DMS 273 treated with DMSO at 0.1 percent for 48 hours (cell line): ENCODE measurements around the gene HIPK2.
"Not testable (repeated sequence)": the region's sequence is repeated elsewhere in the genome, so short reads cannot be mapped to it uniquely, and the experiment has no call there.

Experiments
- DNase-seq: peaks from one replicate; lab custom pipeline; 2025; lab: John Stamatoyannopoulos, UW

HIPK2 gene

DNA sequence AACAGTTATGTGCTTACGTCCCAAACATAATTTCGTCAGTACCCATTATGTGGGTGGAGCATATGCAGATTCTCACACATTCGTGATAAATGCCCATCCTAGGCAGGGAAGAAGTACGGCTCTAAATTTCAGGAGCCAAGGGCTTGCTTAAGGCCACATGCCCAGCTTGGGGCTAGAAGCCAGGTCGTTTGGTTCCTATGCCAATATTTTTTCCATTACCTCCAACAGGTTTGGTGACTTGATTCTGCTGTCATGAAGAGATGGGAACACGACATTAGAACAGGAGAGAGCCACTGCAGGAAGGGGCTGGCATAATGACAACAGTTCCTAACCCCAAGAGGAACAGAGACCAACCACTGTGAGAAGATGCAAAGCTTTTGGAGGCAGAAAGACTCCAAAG is 85.1 kb downstream of the HIPK2 start:
- no peak for DNase-seq

DNA sequence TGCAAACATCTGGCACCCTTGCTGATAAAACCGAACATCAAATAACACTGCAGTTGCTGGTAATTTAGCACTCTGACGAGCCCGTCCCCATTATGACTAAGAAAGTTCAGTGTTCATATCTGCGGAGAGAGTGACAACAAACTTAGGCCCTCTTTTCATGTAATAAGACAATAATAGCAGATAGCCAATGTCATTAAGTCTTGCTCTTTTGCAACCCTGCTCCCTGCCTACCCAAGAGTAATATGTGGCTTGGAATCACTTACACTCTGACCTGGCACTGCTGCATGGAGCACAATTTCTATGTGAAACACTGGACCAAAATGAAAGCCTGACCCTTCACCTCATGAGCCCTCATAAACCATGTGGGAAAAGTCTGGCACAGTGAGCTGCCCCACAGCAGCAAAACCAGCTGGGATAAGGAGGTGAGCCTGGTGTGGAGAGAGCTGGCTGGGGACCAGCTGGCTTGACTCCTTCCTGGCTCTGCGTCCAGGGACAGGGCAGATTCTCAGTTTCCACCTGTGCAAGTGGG is 86.5 kb downstream of the HIPK2 start:
- peak; percentile 52 for DNase-seq

DNA sequence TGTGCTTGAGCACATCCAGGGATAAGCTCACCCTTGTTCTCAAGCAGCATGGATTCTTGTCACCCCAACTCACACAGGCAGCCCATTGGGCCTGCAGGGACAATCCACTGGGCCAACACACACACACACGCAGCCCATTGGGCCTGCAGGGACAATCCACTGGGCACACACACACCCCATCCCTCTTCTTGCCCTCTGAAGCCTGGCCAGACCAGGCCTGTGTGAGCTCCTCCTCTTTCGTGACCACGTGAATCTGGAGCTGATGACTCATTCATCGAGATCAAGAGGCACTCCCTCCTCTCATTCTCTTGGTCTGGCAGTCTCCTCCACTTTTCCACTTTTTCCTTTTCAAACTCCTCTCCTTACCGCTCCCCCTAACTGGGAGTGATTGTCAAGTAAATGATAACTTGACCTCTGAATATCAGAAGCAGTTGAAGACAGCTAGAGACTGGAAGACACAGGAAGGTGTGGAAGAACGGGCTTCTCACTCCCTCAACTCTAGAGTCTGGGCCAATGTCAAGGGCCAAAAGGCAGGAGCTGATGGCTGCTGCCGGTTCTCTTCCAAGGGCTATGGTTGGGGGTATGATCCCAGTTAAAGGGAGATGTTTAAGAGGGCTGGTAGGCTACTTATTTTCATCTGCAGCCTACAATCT is 89.7 kb downstream of the HIPK2 start:
- DNase-seq: no peak

DNA sequence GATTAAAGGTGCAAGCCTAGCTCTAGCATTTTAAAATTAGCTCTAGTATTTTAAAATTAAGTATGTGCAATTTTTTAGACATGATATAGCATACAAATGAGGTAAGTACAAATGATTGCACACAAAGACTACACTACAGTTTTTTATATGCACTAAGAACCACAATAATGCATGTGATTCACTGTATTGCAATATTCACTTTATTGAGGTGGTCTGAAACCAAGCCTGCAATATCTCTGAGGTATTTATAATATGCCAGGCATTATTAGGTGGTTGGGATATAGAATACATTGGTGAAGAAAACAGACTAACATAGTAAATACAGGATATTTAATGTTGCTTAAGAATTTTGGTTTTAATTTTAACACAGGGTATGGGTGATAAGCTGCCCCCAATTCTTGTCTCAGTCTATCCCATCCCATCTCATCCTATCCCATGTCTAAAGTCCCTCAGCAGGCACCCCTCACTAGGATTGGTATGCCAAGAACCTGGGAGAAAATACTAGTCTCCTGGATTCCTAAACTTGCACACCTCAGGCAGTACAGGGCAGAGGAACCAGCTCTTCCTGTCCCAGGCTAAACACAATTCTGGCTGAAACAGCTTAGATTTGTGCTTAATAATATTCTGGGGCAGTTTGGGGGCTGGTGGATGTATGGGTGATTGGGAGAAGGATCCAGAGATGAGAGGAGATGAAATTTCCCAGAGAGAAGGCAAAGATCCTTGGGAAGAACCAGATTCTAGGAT is 90.4 kb downstream of the HIPK2 start:
- no peak for DNase-seq

DNA sequence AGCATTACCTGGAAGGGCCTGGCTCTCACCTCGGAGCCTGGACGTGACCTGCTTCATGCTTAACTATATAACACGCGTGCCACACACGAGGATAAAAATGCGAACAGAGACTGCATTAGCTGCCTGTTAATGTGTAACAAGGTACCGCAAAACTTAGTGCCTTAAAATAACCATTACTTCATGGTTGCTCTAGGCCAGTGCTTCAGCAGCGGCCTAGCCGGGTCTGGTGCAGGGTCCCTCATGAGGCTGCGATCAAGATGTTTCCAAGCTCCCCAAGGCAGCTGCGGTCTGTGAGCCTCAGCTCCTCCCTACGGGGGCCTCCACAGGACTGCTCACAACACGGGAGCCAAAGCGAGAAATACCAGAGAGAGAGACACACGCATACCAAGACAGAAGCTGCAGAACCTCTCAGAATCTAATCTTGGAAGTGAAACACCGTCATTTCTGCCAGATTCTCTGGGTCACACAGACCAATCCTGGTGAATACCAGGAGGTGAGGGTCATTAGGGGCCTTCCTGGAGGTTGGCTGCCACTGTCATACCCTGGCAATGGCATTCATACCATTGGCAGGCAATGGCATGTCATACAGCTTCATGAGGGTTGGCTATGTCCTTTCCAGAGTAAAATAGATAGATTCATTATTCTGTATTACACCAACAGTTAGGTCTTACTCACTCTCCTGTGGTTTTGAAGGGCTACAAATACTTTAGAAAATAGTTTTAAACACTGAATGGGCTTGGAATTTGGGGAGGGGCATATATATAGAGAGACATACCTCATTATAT is 94.5 kb downstream of the HIPK2 start:
- DNase-seq: no peak

DNA sequence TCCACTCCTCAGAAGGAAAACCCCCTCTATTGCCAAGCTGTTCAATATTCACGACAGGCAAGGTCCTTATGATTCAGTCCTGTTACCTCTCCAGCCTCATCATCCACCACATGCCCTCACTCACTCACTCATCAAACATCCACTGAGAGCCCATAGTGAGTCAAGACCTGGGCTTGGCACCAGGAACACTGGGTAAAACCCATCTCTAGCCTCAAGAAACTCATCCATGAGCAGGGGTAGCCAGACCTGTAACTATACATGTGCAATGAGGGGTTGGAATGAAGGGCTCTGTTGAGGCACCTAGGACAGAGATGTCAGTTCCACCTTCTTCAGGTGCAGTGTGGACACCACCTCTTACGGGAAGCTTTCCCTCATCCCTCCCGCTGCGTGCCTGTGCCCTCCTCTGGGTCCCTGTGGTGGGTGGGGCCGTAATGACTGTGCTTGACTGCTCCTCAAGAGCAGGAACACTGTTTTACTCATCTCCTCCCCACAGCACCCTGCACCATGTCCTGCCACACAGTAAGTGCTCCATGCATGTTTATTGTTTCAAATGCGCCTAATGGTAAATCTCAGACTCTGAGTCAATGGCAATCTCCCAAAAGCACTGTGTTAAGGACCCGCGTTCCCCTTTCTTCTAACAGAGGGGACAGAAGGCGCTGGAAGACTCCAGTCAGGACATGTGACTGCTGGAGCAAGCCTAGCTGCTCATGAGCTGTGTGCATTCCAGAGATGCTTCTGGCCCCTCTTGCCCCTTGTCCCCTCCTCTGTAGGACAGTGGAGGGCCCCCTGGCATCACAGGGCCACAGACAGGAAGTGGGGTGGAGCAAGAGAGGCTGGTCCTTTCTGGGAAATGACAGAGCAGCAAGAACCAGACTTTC is 95.4 kb downstream of the HIPK2 start:
- no peak for DNase-seq

DNA sequence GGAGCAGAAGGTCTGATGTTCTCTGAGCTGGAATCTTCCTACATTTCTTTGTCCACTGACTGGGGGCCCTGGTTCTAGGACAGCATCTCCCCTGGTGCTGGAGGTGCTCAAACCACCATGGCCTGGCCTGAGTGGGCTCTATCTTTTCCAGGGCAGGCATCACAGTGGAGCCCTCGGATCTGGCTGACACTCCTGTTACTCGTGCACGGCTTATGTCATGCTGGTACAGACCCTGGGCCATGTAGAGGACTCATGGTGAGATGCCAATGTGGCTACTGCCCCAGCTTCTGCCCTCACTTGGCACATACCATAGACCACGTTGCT is 96.0 kb downstream of the HIPK2 start:
- no peak for DNase-seq

DNA sequence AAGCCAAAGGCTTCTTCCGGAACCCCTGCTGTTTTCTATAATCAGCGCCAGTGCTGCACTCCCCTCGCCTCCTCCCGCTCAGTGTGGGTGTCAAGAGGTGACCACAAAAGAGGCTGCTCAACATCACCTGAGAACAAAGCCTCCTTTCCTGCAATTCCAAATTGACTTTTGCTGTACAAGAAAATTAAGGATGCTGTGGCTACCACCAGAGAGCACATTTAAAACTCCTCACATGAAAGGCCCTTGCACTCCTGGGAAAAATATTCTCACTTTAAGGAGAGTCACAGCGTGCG is 96.4 kb downstream of the HIPK2 start:
- DNase-seq: no peak

DNA sequence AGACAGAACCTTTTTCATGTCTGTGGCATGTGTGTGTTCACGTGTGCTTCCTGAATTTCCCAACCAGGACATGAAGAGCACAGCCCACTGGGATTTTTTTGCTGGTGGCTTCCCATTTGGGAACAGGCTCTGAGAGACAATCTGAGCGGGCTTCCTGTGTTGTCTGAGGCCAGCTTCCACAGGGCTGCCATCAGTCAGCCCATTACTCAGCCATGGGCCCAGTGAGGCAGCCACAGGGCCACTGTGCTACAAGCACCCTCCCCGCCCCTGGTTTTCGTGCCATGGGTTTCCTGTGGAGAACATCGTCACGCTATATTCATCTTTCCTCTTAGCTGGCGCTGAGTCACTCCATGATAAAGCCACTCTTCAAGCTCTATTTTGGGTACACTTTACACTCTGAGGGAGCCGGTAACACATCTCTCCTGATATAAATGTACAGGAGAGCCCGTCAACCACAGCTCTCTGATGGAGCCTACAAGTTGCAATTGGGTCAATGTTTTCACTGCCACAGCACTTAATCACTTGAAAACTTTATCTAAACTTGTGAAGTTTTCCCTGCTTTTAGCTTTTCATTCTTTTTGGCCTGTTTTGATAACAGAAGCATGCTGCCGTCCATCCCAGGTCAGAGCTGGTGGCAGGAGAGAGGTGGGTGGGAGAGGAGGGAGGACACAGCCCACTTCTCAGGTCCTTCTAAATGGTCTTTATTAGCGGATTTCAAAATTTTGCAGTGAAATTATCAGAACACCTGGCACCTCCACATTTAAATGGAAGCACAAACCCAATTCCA is 96.9 kb downstream of the HIPK2 start:
- no peak for DNase-seq

DNA sequence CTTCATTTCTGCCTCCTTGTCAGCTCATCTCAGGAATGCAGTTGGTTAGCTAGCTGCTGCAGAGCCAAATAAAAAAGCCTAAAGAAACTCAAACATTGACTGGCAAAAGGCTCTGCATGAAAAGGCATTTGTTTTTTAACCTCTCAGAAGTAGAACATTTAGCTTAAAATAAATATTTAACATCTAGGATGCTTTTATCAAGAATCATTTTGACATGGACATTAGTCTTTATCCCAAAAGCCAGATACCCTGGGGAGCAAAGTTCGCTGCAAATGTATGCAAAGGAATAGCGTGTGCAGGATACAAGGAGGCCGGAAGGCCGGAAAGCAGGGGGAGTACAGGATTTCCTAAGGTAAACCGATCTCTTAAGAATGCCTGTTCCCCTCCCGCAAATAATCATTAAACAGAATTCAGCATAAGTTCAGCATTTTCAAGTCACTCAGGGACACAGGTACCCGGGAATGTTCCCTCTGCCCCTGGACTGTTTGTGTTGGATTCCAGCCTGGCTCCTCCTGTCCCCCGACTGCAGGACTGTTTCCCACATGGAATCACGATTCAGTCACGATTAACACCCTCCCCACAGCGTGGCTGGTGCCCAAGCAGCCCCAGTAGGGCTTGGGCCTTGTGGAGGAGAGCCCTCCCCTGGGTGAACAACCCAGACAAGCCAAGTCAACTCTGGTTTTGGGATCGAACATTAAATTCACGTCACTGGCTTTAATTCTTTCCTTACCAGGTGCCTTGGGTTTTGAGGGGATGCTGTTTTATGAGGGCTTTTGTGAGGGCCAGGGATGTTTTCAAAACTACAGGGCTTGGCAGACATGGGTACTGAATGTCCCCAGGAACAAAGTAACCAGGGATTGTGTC is 97.8 kb downstream of the HIPK2 start:
- DNase-seq: no peak

DNA sequence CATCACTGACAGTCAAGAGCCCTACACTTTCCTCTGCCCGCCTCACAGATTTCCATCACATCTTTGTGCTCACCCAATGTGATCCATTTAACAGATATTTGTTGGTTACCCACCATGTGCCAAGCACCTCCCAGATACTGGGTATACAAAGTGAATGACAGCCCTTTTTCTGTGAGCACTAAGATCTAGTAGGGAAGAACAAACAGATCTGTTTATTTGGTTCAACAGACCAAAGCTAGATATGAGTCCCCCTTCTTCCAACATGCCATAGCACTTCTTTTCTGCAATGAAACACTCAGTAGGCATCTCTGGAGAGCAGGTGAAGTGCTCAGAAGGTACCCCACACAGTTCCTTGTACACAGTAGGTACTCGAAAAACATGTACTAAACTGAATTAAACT is 101.4 kb downstream of the HIPK2 start:
- DNase-seq: no peak

DNA sequence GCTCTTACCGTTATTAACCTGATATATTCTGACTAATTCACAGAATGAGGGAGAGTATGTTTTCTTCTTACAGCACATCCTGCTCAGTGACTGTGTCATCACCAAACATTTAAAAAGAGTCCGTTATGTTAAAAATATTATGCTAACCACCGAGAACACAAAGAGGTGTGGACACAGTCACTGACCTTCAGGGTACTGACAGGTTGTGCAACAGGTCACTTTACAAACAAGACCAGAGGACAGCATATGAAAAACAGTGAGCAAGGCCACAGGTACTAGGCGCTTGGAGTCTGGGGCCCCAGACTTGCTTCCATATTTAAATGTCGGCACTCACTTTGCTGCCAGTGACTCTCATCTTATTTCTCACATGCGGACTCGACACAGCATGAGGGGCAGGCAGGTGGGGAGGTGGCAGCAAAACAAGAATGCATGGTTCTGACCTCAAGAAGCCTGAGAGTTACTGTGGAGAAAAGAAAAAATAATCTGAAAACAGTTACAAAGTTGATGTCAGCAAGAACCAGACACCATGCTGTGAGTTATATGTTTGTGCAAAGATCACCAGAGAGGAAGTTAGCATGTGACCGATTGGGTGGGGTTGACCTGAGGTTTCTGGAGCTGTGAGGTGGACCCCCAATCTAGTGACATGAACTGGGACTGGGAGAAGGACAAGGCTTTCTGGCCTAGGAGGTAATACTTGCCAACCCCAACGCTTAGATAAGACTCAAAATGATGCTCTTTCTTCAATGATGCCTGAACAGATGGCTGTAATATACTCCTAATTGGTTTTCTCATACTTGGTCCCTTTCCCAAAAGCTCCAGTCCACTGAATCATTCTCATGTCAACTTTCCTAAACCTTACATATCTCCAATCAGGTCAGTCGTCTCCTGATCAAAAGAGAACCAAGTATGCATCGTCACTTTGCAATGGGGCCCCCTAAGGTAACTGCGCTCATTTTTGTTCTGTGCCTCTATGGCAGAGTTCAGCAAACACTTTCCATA is 102.4 kb downstream of the HIPK2 start:
- DNase-seq: peak; percentile 49

DNA sequence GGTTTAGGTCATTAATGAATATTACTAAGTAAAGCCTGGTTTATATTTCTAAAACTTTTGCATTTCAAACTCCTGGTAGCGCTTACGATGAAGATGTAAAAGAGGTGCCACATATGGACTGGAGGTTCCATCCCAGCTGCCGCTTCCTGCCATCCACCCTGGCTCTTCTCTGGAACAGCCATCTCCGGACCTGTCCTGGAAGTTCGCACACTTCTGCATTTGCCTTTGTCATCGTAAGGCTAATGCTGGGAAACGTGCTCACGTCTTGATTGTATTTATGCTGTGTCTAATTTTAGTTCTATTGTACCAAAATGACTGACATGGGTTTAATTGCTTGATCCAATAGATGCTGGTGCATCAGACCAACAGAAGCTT is 103.1 kb downstream of the HIPK2 start:
- no peak for DNase-seq

DNA sequence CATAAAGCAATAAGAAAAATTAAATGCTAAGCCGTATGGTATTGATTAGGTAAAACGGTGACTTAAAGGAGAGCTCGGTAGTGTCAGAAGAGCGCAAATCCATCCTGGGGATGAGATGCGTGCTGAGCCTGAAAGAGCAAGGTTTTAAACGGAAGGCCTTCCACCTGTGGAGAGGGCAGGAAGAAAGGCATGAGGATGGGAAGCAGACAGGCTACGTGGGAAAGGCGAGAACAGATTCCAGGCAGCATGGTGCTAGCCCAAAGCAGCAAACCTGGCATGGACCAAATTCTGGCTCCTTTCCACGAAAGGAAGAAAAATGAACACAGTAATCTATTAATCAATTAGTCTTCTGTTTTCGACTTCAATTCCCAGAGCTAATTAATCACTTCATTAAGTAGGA is 103.5 kb downstream of the HIPK2 start:
- DNase-seq: no peak

DNA sequence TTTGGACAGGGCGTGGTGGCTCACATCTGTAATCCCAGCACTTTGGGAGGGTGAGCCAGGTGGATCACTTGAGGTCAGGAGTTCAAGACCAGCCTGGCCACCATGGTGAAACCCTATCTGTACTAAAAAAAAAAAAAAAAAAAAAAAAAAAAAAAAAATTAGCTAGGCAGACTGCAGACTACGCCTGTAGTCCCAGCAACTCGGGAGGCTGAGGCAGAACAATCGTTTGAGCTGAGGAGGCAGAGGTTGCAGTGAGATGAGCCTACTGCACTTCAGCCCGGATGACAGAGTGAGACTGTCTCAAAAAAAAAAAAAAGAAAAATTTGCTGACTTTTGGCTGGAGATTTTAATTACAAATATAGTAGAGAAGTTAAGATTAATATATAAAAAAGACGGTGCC is 104.0 kb downstream of the HIPK2 start:
- DNase-seq: no peak

DNA sequence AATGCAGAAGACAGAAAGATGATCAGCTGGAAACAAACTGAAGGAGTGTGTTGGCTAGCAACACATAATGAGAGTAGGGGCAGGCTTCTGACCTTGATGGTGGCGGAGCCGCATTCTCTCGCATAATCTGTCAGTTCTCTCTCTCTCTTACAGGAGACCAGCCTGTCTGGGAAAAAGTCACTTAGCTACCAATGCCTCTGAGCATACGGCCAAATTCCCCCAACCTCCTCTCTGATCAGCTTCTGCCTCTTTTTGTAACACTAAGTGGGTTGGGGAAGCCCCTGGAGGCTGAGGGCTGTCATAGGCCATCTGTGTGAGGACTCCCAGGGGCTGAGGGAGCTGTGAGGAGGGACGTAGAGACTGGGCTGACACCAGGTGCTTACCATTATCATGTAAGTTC is 104.6 kb downstream of the HIPK2 start:
- DNase-seq: peak; percentile 20

DNA sequence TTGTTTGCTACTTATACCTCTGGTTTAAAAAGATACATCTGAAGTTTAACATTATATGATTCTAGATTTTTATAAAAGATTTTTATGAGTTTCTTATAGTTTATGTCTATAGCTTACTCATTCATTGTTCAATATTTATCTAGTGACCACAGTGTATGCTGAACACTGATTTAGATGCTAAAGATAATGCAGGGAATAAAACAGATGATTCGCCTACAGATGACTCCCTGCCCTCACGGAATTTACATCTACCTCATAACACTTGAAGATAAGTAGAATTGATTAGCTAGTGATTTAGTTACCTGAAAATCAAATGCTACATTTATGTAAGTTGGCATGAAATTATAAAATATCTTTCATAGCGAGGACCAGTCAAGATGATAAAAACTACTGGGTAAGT is 105.8 kb downstream of the HIPK2 start:
- DNase-seq: no peak

DNA sequence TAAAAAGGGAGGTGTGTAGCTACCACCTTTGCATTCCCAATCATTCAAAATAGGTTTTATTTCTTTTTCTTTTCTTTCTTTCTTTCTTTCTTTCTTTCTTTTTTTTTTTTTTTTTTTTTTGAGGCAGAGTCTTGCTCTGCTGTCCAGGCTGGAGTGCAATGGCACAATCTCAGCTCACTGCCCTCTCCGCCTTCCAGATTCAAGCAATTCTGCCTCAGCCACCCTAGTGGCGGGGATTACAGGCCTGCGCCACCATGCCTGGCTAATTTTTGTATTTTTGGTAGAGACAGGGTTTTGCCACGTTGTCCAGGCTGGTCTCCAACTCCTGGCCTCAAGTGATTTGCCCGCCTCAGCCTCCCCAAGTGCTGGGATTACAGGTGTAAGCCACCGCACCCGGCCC is 107.1 kb downstream of the HIPK2 start:
- not testable (repeated sequence) for DNase-seq
